GM19351 (cell line): Measurements from ENCODE around the gene CLDN24.
"Not testable (repeated sequence)": the region's sequence is repeated elsewhere in the genome, so short reads cannot be mapped to it uniquely, and the experiment has no call there.

Source experiments
- ATAC-seq: cut with Tn5 transposase; IDR thresholded peaks from one replicate; pipeline ENCODE4 v1.9.1; 2021; ENCODE audit warnings: mild to moderate bottlenecking, moderate library complexity; ENCODE audit not compliant: unreplicated experiment

Gene CLDN24

GRCh38 chr4:183347566-183347965 is 25.3 kb upstream of the CLDN24 start:
- ATAC-seq = no peak

GRCh38 chr4:183347146-183347545 is 24.9 kb upstream of the CLDN24 start:
- no peak for ATAC-seq

GRCh38 chr4:183345261-183345660 is 23.0 kb upstream of the CLDN24 start:
- no peak for ATAC-seq

- ATAC-seq = no peak
Measured at GRCh38 chr4:183344523-183345255, 22.5 kb upstream of the CLDN24 start.

GRCh38 chr4:183343730-183344129 is 21.5 kb upstream of the CLDN24 start:
- no peak for ATAC-seq

- no peak for ATAC-seq
Measured at GRCh38 chr4:183342541-183343533, 20.6 kb upstream of the CLDN24 start.

GRCh38 chr4:183337833-183338232 is 15.6 kb upstream of the CLDN24 start:
- no peak for ATAC-seq

GRCh38 chr4:183337349-183337748 is 15.1 kb upstream of the CLDN24 start:
- no peak for ATAC-seq

GRCh38 chr4:183335369-183335940 is 13.2 kb upstream of the CLDN24 start:
- no peak for ATAC-seq

- ATAC-seq = no peak
Measured at GRCh38 chr4:183333983-183334382, 11.8 kb upstream of the CLDN24 start.

- ATAC-seq = no peak
Measured at GRCh38 chr4:183333202-183333601, 11.0 kb upstream of the CLDN24 start.

- ATAC-seq = no peak
Measured at GRCh38 chr4:183332447-183332846, 10.2 kb upstream of the CLDN24 start.

- ATAC-seq = no peak
Measured at GRCh38 chr4:183330841-183331240, 8.6 kb upstream of the CLDN24 start.

- ATAC-seq = no peak
Measured at GRCh38 chr4:183329954-183330742, 7.9 kb upstream of the CLDN24 start.

GRCh38 chr4:183329244-183329643 is 7.0 kb upstream of the CLDN24 start:
- no peak for ATAC-seq

GRCh38 chr4:183328832-183329231 is 6.6 kb upstream of the CLDN24 start:
- no peak for ATAC-seq

- ATAC-seq = no peak
Measured at GRCh38 chr4:183327827-183328226, 5.6 kb upstream of the CLDN24 start.

GRCh38 chr4:183326853-183327252 is 4.6 kb upstream of the CLDN24 start:
- no peak for ATAC-seq

- ATAC-seq = not testable (repeated sequence)
Measured at GRCh38 chr4:183326387-183326786, 4.2 kb upstream of the CLDN24 start.

GRCh38 chr4:183324619-183325018 is 2.4 kb upstream of the CLDN24 start:
- ATAC-seq = no peak

GRCh38 chr4:183324056-183324455 is 1.8 kb upstream of the CLDN24 start:
- not testable (repeated sequence) for ATAC-seq
